GM12892 (cell line): ENCODE data around the gene NXPH4.

Experiments
- POLR2A ChIP-seq: IDR thresholded peaks from 2 replicates; pipeline ENCODE4 v1.6.1; 2011; ENCODE audit warnings: low read depth, low read length, control low read depth
- TAF1 ChIP-seq: IDR thresholded peaks from 2 replicates; pipeline ENCODE4 v1.6.1; 2011; ENCODE audit warnings: low read depth, mild to moderate bottlenecking, control low read depth, low read length, borderline replicate concordance

DNA sequence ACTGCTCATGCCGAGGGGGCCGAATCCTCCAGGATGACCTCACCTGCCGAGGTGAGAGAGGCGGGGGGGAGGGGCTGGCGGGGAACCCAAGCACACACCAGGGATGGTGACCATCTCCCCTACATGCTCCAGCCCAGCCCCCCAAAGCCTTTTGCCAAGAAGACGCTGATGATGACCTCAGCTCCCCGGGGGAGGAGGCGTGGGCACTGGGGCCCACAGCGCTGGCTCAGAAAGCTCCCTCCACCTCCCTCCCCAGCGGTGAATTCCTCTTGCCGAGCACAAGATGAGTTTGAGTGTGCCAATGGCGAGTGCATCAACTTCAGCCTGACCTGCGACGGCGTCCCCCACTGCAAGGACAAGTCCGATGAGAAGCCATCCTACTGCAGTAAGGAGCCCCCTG is 23.7 kb upstream of the NXPH4 start:
- no peak for TF ChIP-seq POLR2A
- no peak for TF ChIP-seq TAF1
